Measurements from ENCODE around the gene FGGY. TPM values are rescaled to one million over a fixed set of nuclear protein-coding genes. Genes with fewer than 3 reads are reported as not detected.
A peak's percentile ranks its signal among the peaks of the same experiment; 100 is the strongest.

Gene FGGY
- total and polyA plus RNA-seq, 4 donors, result 16.0 to 67.0 (median 43.4) TPM

GRCh38 chr1:59446257-59446901 is 149.5 kb downstream of the FGGY start:
- H3K27me3 ChIP-seq (ENCODE audit: control insufficient read depth in 4 of 4, insufficient read depth in 4 of 4, low read length in 3 of 4), result no peaks in the 10 kb centered on the region
- WGBS, result 84% methylated on average over 9 of the region's 9 CpGs

DNA sequence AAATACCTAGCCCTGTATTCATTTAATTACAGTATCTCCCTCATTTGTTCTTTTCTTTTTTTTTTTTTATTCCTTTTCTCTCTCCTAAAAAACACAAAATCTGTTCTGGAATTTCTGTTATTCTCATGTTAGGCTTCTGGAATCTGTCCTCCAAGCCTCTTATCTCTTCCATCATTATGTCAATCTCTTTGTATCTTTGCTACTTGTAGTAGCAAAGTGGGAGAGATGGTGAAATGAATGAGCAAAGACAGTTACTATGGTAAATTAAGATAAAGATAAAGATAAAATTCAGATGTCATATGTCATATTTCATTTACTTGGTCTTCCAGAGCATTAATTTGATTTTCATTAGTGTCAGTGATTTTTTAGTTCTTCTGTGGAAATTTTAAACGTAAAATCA is 155.1 kb downstream of the FGGY start:
- TF ChIP-seq HNF4G (IDR thresholded peaks at IDR 0.05) (no peak), CTCF (IDR thresholded peaks at IDR 0.05; ENCODE audit: low read depth, low read length, missing input control) (no peak), FOXA2 (IDR thresholded peaks at IDR 0.05) (no peak), SP1 (IDR thresholded peaks at IDR 0.05) (no peak), EGR1 (IDR thresholded peaks at IDR 0.05; ENCODE audit: low read depth in 2 of 2) (no peak), NR2F2 (IDR thresholded peaks at IDR 0.05) (no peak), RAD21 (IDR thresholded peaks at IDR 0.05) (no peak), JUND (IDR thresholded peaks at IDR 0.05) (no peak), HNF4A (conservative IDR thresholded peaks at IDR 0.05) (no peak), GABPA (IDR thresholded peaks at IDR 0.05 in 1 of 2, conservative IDR thresholded peaks at IDR 0.05 in 1 of 2) (no peak), ZBTB33 (IDR thresholded peaks at IDR 0.05) (no peak)
- TF ChIP-seq, protein P1, sequence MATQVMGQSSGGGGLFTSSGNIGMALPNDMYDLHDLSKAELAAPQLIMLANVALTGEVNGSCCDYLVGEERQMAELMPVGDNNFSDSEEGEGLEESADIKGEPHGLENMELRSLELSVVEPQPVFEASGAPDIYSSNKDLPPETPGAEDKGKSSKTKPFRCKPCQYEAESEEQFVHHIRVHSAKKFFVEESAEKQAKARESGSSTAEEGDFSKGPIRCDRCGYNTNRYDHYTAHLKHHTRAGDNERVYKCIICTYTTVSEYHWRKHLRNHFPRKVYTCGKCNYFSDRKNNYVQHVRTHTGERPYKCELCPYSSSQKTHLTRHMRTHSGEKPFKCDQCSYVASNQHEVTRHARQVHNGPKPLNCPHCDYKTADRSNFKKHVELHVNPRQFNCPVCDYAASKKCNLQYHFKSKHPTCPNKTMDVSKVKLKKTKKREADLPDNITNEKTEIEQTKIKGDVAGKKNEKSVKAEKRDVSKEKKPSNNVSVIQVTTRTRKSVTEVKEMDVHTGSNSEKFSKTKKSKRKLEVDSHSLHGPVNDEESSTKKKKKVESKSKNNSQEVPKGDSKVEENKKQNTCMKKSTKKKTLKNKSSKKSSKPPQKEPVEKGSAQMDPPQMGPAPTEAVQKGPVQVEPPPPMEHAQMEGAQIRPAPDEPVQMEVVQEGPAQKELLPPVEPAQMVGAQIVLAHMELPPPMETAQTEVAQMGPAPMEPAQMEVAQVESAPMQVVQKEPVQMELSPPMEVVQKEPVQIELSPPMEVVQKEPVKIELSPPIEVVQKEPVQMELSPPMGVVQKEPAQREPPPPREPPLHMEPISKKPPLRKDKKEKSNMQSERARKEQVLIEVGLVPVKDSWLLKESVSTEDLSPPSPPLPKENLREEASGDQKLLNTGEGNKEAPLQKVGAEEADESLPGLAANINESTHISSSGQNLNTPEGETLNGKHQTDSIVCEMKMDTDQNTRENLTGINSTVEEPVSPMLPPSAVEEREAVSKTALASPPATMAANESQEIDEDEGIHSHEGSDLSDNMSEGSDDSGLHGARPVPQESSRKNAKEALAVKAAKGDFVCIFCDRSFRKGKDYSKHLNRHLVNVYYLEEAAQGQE (IDR thresholded peaks at IDR 0.05), result no peak
- TF ChIP-seq, protein P2, sequence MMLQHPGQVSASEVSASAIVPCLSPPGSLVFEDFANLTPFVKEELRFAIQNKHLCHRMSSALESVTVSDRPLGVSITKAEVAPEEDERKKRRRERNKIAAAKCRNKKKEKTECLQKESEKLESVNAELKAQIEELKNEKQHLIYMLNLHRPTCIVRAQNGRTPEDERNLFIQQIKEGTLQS (IDR thresholded peaks at IDR 0.05), result no peak
- TF ChIP-seq, protein P3, sequence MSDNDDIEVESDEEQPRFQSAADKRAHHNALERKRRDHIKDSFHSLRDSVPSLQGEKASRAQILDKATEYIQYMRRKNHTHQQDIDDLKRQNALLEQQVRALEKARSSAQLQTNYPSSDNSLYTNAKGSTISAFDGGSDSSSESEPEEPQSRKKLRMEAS (IDR thresholded peaks at IDR 0.05), result no peak
- Histone ChIP-seq H3K27ac (ENCODE audit: low read depth in 1 of 2, low read length in 2 of 2) (no peak overlapping the region), H3K9ac (ENCODE audit: low read depth in 1 of 2, low read length in 2 of 2) (no peak overlapping the region), H3K27me3 (ENCODE audit: control insufficient read depth in 4 of 4, insufficient read depth in 4 of 4, low read length in 3 of 4) (no peaks in the 10 kb centered on the region), H3K9me3 (ENCODE audit: control insufficient read depth in 4 of 4, low read length in 3 of 4) (no peaks in the 10 kb centered on the region), H3K36me3 (ENCODE audit: control insufficient read depth in 4 of 4, insufficient read depth in 3 of 4, low read depth in 1 of 4, low read length in 3 of 4) (no peaks in the 10 kb centered on the region), H3K4me3 (ENCODE audit: low read depth in 1 of 3, low read length in 3 of 3) (no peak overlapping the region), H3K4me1 (ENCODE audit: control insufficient read depth in 4 of 4, insufficient read depth in 4 of 4, low read length in 3 of 4) (peaks cover 0 to 3% (median under 1%) of the 10 kb centered on the region in 4 donors)
- WGBS, result 99% methylated on average over 1 of the region's 1 CpG
- no peak for DNase-seq (ENCODE audit: low spot score)

More at GRCh38 chr1:59446257-59446901, 149.5 kb downstream of the FGGY start:
- Histone ChIP-seq H3K4me1 (ENCODE audit: control insufficient read depth in 4 of 4, insufficient read depth in 4 of 4, low read length in 3 of 4) (no peaks in the 10 kb centered on the region), H3K9me3 (ENCODE audit: control insufficient read depth in 4 of 4, low read length in 3 of 4) (no peaks in the 10 kb centered on the region), H3K27ac (ENCODE audit: low read depth in 1 of 2, low read length in 2 of 2) (no peak overlapping the region), H3K9ac (ENCODE audit: low read depth in 1 of 2, low read length in 2 of 2) (peak overlapping the region in 1 of 2 donors; percentile 14), H3K4me3 (ENCODE audit: low read depth in 1 of 3, low read length in 3 of 3) (no peak overlapping the region), H3K36me3 (ENCODE audit: control insufficient read depth in 4 of 4, insufficient read depth in 3 of 4, low read depth in 1 of 4, low read length in 3 of 4) (no peaks in the 10 kb centered on the region)
- TF ChIP-seq TAF1 (conservative IDR thresholded peaks at IDR 0.05), result no peak
- TF ChIP-seq EGR1 (IDR thresholded peaks at IDR 0.05; ENCODE audit: low read depth in 2 of 2), result no peak
- peak in 1 of 2 donors; percentile 31 for TF ChIP-seq RAD21 (IDR thresholded peaks at IDR 0.05)
- no peak for TF ChIP-seq HNF4A (conservative IDR thresholded peaks at IDR 0.05)
- TF ChIP-seq, protein P3 (IDR thresholded peaks at IDR 0.05), result no peak
- no peak for DNase-seq (ENCODE audit: low spot score)

All from liver (tissue), 9 donors.